Measurements from ENCODE around the gene SLC44A3. TPM values are rescaled to one million over a fixed set of nuclear protein-coding genes. Genes with fewer than 3 reads are reported as not detected.

SLC44A3 gene
- total and polyA plus RNA-seq, 2 experiments from 2014 or later, result 2.9 to 4.5 TPM

- peaks cover 8% of the 10 kb centered on the region; the same call in 1 of the 3 replicates for H3K36me3 Mint-ChIP-seq (ENCODE audit: low read depth)
- no peaks in the 10 kb centered on the region; the same call in 1 of the 2 replicates for H3K36me3 ChIP-seq (ENCODE audit: insufficient read depth)
- ATAC-seq (no peak), DNase-seq (ENCODE audit: low spot score) (no peak)
- no peak overlapping the region for H2AFZ ChIP-seq
- no peak overlapping the region for H3K4me3 ChIP-seq
- no peak overlapping the region for H3K27ac ChIP-seq (ENCODE audit: low read depth)
- H3K27me3 Mint-ChIP-seq (ENCODE audit: insufficient read depth, low read depth, poor library complexity), result peaks cover 9% of the 10 kb centered on the region
- no peaks in the 10 kb centered on the region for H3K9me3 Mint-ChIP-seq
- H3K27me3 ChIP-seq (ENCODE audit: insufficient read depth), result peaks cover 4% of the 10 kb centered on the region
- no peak overlapping the region for H3K4me2 ChIP-seq
- H3K4me3 Mint-ChIP-seq, result no peak overlapping the region
- 0 out of 2 replicates have a peak, but pooled peaks cover 2% of the 10 kb centered on the region for H3K9me2 ChIP-seq (ENCODE audit: insufficient read depth)
- H3K79me2 ChIP-seq (replicated peaks; ENCODE audit: insufficient read depth), result no peaks in the 10 kb centered on the region
- TF ChIP-seq CREB1 (CRISPR knock-in tag; IDR thresholded peaks at IDR 0.05; ENCODE audit: low read depth), result no peak
- TF ChIP-seq EZH2 (IDR thresholded peaks at IDR 0.05; ENCODE audit: low read depth, unreplicated experiment), result no peak
- no peak for TF ChIP-seq EZH2phosphoT487 (IDR thresholded peaks at IDR 0.05; ENCODE audit: unreplicated experiment)
- TF ChIP-seq CTCF (conservative IDR thresholded peaks at IDR 0.05; ENCODE audit: low read depth in 2 of 2), result no peak
- TF ChIP-seq ZNF462 (CRISPR knock-in tag; IDR thresholded peaks at IDR 0.05), result no peak
- no peak for TF ChIP-seq ETS1 (IDR thresholded peaks at IDR 0.05)
- TF ChIP-seq ZNF331 (CRISPR knock-in tag; IDR thresholded peaks at IDR 0.05; ENCODE audit: low read depth), result no peak
- no peaks in the 10 kb centered on the region for H4K20me1 ChIP-seq (replicated peaks; ENCODE audit: insufficient read depth)
- no peaks in the 10 kb centered on the region for H3F3A ChIP-seq (replicated peaks; ENCODE audit: low read depth)
- peaks cover 10% of the 10 kb centered on the region for H3K4me1 ChIP-seq (ENCODE audit: insufficient read depth)
- H3K27ac Mint-ChIP-seq, result no peak overlapping the region
- peaks cover 10% of the 10 kb centered on the region for H3K4me1 Mint-ChIP-seq
These were observed 5.8 kb downstream of the SLC44A3 start for GRCh38 chr1:94825936-94826335.

Measured in GM23338 (cell line).